Kidney capillary endothelial cell (primary cell): ENCODE measurements around the gene ACAD11.
A peak's percentile ranks its signal among the peaks of the same experiment; 100 is the strongest.
"Not testable (repeated sequence)": the region's sequence is repeated elsewhere in the genome, so short reads cannot be mapped to it uniquely, and the experiment has no call there.

Experiments
- DNase-seq: peaks from one replicate; pipeline ENCODE4 v3.0.0-alpha.2; 2018; ENCODE audit warnings: low spot score

ACAD11 gene

DNA sequence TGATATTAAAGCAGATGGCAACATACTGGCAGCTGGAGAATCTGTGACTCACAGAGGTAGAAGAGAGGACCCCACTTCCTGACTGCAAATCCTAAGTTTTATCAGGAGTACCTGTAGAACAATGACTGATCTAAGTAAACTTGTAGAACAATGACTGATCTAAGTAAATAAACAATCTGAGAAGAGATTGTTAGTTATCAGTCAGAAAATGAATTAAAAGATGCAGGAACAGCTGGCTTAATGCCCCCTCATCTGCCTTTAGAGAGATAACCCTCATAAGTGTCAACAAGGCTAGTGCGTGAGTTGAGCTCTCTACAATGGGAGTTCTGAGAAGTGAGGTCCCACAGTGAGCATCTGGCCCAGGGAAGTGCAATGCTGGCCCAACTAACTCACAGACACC is 14.6 kb downstream of the ACAD11 start:
- no peak for DNase-seq

DNA sequence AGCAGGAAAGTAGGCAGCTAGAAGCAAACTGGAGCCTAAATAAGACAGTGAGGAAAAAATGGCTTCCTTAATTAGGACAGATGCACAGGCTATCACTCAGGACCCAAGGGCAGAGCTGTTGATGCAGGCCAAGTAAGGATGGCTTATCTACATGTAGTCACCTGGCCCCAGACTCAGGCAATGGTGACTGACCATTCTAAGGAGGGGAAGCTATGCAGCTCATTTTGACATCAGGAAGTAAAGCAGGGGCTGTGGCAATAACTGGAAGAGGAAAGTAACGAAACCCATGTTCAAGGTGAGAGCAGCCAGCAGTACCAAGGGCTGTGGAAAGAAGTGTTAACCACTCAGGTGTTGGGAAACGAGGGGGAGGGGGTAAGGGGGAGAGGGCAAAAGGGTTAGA is 16.2 kb downstream of the ACAD11 start:
- DNase-seq: no peak

DNA sequence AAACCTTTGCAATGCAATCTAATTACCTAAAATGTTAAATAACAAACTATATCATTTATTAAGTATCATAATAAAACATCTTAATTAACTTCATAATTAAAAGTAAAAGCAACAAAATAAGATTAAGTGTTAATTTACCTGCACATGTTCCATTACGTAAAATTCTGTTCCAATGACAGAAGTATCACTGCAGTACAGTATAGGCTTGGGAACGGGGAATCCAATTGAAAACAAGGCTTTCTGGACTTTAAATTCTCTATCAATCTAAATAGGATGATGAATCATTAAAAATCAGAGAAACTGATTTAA is 17.1 kb downstream of the ACAD11 start:
- DNase-seq: no peak

DNA sequence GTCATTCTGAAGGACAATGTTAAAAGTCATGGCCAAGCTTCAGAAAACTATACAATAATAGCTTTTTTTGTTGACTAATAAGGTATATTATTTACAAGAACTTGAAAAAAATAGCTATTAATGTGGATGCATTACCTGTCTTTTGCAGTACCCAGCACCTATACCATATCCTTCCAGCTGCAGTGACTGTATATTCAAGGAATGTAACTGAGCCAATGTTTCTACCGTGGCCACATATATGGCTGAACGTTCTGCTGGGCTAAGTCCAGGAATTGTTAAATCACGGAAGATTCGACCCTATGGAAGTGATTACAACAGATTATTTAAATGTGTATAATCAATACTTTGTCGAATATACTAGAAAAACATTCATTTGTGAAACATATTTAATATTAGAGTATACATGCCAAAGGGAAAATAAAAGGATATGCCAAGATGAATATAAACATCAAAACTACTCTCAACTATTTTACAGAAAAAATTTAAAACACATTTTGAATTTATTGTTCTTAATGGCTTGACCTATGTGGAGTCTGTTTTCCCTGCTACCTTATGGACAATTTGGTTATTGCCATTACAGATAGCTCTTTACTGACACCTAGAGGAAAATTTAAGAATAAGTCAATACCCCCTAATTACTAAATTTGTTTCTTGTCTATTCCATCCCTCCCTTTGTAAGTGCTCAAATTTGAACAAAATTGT is 17.6 kb downstream of the ACAD11 start:
- DNase-seq: peak; percentile 77

DNA sequence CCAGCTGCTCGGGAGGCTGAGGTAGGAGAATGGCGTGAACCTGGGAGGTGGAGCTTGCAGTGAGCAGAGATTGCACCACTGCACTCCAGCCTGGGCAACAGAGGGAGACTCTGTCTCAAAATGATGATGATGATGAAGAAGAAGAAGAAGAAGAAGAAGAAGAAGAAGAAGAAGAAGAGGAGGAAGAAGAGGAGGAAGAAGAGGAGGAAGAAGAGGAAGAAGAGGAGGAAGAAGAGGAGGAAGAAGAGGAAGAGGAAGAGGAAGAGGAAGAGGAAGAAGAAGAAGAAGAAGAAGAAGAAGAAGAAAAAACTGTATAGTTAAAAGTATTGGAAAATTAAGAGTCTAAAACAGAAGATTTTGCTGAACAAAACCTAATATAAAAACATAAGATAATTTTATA is 18.2 kb downstream of the ACAD11 start:
- not testable (repeated sequence) for DNase-seq

DNA sequence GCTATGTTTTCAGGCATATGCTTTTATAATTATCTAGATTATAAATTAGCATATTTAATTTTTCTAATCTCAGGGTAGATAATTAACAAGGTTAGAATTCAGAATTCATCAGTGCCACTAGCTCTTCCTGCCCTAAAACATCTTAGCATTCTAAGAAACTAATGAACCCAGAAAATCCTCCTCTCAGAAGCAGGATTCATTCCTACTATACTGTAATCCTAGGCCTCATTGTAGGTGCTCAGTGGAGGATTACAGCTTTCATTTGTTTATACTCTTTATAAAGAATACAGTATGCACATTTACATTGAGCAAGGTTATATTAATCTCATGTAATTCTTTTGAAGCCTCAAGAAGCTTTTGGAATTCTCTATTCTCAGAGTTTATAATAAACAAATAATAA is 20.9 kb downstream of the ACAD11 start:
- no peak for DNase-seq

DNA sequence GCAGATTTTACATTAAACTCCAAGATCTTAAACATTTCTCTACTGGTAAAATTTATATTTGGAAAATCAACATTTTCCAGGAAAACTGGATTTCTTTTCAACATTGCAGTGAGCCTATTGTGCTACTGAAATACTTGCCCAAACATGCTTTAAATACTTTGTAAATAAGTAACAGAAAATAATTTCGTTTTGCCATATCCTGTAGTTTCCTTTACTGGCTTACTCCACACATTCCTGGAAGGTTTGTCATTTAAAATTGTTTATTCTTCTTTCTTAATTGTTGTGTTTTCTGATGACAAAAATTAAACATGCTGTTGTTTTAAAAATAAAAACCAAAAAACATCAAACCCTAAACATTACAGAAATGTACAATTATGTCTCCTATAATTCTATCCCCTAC is 22.0 kb downstream of the ACAD11 start:
- DNase-seq: peak; percentile 66

DNA sequence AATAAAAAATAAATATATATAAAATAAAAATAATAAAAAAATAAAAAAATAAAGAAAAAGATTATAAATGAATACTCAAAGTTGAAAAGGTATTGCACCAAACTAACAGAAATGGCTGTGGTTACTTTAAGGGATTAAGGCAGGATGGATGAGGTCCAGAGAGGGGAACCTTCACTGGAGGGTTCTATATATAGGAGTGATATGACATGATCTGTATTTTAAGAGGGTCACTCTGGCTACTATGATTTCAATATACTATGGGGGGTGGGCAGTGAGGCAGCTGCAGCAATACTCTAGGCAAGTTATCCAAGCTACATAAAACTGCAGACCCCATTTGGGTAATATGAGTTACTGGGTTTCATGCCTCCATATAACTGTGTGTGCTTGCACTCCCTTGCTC is 24.6 kb downstream of the ACAD11 start:
- no peak for DNase-seq

DNA sequence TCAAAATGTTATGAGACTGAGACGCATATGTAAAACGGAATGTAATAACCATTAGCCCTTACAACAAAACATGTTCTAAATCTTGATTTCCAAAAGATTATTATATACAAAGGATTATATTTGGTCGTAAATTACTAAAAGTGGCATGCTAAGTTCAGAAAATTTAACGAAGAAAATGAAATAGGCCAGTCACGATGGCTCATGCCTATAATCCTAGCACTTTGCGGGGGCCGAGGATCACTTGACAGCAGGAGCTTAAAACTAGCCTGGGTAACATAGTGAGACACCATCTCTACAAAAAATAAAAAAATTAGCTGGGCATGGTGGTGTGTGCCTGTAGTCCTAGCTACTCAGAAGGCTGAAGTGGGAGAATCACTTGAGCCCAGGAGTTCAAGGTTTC is 29.0 kb downstream of the ACAD11 start:
- no peak for DNase-seq

DNA sequence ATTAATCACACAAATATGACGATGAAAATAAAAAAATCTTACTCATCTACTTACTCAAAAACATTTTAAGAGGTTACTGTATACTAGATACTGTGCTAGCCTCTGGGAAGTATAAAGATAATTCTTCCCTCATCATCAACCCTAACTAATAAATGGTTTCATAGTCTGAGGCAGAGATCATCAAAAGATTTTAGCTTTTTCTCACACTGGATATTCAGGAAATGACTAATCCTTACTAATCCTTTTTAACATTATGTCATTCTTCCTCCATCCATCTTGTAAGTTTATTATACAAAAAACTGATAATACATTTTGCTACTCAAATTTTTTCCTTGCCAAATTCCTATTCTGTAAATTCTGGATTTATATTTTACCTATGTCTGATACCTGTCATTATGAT is 29.7 kb downstream of the ACAD11 start:
- peak; percentile 77 for DNase-seq

DNA sequence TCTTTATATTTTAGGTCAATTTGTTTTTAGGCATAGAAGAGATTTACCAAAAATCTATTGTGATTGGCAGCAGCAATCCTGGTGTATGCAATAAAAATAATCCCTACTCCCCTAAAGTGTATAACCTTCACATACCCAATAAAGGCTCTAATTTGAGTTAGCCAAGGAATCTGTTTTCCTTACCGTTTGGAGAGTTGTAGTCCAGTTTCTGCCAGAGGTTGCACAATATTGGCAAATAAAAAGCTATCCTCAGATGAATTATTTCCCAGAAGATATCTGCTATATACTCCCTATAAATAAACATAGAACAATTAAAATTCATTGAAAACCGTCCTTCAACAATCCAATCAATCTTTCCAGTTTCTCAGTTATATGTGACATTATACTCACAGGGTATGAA is 31.5 kb downstream of the ACAD11 start:
- no peak for DNase-seq

DNA sequence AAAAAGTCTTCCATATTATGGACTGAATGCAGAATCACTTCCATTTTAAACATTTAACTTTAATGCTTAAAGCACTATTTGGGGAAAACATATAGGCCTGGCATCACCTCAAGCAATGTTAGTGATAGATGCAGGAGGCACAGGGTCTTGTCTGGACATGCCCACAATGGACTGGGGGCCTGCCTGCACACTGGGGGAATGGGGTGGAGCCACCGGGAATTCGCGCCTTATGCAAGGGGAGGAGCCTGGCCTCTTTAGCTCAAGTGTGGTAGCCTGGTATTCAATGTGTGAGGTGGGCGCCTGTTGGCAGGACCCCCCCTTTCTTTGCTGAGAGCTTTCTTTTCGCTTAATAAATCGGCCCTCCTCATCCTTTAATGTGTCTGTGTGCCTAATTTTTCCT is 32.7 kb downstream of the ACAD11 start:
- DNase-seq: no peak

DNA sequence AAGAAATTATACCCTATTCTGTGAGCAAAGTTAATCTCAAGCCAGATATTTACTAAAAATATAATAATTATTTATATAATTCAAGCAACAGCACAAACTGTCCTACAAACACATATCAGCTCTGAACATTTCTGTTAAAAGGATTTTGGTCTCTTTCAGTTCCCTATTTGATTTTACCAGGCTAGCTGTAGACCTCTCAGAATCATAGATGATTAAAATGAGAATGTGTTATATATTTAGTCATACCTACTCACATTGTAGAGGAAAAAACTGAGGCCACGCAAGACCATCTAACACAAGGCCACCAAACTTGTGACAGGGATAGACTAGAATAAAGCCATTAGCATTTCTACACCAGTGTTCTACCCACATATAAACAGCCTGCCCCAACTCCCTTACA is 34.0 kb downstream of the ACAD11 start:
- no peak for DNase-seq

DNA sequence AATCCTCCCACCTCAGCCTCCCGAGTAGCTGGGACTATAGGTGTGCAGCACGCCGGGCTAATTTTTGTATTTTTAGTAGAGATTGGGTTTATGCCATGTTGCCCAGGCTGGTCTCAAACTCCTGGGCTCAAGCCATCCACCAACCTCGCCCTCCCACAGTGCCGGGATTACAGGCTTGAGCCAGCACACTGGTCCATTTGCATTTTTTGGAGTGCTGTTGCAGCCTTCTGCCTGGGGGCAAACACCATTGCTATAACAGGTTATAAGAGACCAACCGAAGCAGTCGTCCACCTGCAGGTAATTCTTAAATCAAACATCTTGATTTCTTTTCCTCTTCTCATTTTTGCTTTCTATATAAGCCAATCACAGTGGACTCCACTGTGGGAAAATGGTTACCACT is 34.8 kb downstream of the ACAD11 start:
- no peak for DNase-seq

DNA sequence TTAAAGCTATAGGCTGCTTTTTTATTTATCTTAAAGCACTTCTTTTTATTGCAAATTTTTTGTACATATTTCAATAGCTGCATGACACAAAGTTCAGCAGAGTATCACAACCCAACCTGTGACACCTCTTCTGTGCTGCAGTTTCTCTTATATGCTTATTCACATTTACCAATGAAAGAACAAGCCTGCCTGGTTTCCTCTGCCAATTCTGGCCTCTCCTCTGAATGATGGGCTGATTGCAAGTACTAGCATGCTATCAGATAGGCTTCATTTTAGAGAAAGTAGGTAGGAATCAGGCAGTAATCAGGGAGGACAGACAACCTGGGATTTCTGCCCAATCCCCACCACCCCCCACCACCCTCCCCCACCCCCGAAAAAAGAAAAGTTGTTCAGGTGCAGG is 36.0 kb downstream of the ACAD11 start:
- no peak for DNase-seq

DNA sequence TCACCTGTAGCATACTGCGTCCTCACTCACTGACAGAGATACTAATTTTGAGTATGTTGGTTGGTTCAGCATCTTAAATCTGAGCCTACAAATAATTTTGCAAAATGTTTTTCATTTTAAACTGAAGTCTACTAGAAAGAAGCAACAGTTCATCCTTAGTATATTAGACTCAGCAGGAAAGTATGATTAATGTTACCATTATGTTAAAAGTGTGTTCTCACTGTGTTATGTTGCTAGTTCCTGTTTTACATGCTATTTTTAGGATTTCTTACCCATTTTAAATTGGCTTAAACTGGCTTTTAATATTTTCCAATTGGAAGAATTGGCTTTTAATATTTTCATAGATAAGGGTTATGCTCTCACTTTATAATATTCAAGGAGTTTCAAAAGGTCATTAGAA is 36.8 kb downstream of the ACAD11 start:
- DNase-seq: peak; percentile 60

DNA sequence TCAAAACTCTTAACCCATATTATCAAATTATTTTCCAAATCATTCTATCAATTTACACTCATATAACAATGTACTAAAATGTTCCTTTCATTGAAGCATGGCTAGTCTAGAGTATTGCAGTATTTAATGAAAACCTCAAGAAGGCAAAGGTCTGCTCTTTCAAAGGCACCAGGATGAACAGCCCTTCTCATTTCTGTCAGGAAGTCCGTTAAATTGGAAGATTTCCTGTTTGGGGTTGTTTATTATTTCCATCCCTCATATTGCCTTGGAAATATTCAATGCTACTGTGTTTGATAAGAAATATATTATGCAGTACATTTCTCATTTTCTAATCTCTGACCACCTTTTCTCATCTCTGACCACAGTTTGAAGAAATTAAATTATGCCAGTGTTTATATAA is 37.5 kb downstream of the ACAD11 start:
- DNase-seq: peak; percentile 56

DNA sequence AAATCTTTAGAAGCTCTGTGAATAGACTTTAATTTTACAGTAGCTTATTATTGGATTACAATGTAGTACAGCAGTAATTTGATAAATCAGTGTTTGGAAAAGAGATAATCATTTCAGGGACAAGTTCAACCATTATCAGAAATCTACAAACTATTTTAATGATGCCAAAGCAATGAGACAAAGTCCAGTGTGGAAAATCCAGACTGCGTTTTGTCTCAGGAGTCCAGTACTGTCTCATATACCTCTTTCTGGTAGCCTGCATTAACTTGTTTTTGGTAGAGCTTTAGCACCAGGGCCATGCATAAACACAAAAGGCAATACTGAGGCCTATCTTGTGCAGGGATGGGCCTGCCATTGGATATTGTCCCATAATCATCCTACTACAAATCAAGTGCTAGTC is 42.8 kb downstream of the ACAD11 start:
- no peak for DNase-seq

DNA sequence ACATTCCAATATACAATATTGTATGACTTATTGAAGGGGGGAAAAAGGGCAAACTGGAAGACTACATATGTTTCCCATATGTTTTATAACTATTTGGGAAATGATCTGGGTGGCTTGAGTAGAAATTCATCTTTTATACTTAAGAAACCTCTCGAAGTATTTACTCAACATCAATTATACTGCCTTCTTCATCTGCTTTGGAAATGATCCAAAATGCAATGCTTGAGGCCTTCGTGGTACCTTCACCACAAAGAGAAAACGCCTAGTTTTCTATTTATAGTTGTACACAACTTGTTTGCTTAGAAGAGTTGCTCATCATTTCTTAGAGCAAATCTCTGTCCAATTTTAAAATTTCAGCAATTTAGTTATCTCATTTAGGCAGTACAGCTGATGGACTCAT is 43.7 kb downstream of the ACAD11 start:
- DNase-seq: no peak

DNA sequence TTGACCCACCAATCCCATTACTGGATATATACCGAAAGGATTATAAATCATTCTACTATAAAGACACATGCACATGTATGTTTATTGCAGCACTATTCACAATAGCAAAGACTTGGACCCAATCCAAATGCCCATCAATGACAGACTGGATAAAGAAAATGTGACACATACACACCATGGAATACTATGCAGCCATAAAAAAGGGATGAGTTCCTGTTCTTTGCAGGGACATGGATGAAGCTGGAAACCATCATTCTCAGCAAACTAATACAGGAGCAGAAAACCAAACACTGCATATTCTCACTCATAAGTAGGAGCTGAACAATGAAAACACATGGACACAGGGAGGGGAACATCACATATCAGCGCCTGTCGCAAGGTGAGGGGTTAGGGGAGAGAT is 44.3 kb downstream of the ACAD11 start:
- DNase-seq: not testable (repeated sequence)

DNA sequence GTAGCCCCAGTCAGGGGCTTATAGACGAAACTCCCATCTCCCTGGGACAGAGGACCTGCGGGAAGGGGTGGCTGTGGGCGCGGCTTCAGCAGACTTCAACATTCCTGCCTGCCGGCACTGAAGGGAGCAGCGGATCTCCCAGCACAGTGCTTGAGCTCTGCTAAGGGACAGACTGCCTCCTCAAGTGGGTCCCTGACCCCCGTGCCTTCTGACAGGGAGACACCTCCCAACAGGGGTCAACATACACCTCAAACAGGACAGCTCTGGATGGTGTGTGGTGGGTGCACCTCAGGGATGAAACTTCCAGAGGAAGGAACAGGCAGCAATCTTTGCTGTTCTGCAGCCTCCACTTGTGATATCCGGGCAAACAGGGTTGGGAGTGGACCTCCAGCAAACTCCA is 53.0 kb downstream of the ACAD11 start:
- not testable (repeated sequence) for DNase-seq

DNA sequence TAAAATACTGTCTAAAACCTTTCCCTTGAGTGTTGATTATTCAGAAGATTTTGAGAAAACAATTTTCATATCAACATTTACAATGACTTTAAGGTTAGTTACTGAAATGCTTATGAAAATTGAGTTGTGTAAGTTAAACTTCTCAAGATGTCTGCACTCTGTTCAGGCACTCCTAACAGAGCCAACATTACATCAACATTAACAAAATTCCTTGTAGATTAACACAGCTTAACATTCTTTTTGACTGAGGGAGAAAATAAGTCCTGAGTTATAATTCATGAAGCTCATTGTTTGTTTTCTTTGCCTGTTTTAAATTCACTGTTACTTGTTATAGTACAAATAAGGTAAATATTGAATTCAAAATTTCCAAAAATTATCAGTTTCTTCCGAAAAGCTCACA is 53.5 kb downstream of the ACAD11 start:
- no peak for DNase-seq

DNA sequence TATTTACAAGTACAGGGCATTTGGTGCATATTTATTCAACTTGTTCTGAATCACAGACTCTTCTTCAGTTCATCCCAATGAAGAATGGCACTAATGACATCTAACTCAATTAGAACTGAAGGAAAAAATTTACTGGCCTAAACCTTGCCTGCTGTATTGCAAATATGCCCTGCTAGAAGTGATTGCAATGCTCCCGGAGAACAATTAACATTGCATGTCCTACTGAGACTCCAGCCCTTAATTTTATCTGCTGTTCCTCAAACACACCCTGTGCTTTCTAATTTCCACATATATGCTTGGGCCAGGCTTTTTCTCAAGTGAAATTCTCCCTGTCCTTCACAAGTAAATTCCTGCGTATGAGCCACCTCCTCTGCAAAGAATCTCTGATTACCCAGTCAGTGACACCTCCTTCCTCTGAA is 54.2 kb downstream of the ACAD11 start:
- no peak for DNase-seq

DNA sequence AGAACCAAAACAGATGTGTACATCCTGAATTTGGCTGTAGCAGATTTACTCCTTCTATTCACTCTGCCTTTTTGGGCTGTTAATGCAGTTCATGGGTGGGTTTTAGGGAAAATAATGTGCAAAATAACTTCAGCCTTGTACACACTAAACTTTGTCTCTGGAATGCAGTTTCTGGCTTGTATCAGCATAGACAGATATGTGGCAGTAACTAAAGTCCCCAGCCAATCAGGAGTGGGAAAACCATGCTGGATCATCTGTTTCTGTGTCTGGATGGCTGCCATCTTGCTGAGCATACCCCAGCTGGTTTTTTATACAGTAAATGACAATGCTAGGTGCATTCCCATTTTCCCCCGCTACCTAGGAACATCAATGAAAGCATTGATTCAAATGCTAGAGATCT is 59.0 kb downstream of the ACAD11 start:
- DNase-seq: not testable (repeated sequence)

DNA sequence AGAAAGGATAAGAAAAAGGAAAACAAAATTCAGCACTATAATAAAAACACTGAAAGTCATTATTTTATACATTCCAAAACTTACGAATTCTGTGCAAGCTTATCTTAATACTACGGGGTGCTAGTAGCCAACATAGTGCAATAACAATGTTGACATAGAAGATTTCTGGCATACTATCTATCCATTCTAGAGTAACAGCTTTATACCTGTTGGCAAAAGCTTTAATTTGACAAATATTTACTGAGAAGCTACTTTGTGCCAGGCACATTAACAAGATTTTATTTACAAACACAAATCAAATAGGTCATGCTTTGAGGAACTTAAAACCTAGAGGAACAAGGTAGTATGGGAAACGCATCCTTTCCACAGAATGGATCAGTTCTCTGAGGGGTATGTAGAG is 61.4 kb downstream of the ACAD11 start:
- DNase-seq: no peak
